ENCODE measurements around the gene BSPRY.

The BSPRY gene

GRCh38 chr9:113417370-113417769 is 68.0 kb downstream of the BSPRY start:
- no peak overlapping the region for H3K4me3 ChIP-seq (ENCODE audit: low read depth, low read length)
- DNase-seq (ENCODE audit: low read depth), result no peak
- TF ChIP-seq CTCF (IDR thresholded peaks at IDR 0.05; ENCODE audit: insufficient read depth, low read depth, low read length, missing control alignments), result no peak
